ENCODE data around the gene PPFIA1.

PPFIA1 gene

DNA sequence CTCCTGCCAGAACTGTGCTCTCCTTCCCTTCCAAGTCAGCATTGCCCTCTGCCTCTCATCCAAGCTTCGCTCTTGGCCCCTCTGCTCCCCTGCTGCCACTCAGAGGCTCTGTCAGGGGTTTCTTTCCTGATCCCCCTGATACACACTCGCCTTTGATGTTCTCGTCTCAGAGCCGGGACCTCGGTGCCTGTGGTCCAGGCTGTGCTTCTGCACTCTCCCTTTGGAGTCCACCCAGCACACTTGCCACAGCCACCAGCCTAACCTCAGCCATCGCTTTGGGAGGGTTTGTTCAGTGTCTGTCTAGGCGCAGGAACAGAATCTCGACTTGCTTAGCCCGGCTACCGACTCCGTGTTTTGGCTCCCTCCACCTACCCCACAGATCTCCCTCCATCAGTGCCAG lies 29.1 kb downstream of the PPFIA1 start:
- no peak for DNase-seq

GRCh38 chr11:70301191-70301590 lies 30.7 kb downstream of the PPFIA1 start:
- DNase-seq, result no peak

DNA sequence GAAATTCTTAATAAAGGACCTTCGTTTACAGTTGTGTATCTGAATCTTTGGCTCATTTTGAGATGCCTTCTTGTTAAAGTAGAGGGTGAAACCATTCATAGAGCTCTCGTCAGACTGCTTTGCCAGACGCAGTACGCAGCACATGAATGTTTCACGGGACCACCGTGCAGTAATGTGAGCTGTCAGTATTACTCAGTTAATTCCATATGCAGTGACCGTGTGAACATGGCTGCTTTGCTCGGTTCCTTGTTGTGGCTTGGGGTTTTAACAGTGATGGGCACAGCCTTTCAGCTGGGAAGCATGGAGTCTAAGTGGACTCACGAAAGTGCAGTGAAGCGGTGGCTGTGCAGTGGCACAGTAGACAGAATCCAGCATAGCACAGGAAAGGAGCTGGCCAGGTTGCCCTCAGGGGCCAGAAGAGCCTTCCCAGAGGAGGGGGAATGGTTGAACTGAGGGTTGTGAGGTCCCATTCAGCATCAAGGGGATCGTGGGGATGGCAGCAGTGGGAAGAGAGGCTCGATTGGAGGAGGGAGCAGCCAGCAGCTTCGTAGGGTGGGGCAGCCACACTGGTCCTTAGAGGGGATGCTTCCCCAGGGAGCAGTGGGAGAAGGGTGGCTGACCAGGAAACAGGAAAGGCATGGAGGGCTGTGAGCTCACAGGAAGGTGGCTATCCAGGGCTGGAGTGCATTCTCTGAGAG lies 31.4 kb downstream of the PPFIA1 start:
- DNase-seq, result no peak

- no peak for DNase-seq
These were observed 31.9 kb downstream of the PPFIA1 start for GRCh38 chr11:70302419-70302752.

DNA sequence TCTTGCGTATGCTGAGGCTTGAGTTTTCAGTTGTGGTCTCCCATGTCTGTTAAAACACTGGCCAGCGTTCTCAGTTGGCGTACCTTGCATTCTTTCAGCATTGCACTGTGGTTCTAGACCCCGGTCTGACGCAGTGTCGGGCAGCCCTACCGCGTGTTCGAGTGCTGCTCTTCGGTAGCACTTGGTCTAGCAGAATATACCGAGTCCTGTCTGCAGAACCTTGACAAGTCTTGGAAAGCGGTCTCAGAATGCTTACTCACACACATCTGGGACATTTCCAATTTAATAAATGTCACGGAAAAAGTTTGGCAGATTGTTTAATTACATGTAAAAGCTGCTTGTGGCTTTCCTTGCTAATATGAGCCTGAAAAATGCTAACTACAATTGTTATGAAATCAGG lies 32.6 kb downstream of the PPFIA1 start:
- no peak for DNase-seq

GRCh38 chr11:70304208-70304603 lies 33.7 kb downstream of the PPFIA1 start:
- no peak for DNase-seq

DNA sequence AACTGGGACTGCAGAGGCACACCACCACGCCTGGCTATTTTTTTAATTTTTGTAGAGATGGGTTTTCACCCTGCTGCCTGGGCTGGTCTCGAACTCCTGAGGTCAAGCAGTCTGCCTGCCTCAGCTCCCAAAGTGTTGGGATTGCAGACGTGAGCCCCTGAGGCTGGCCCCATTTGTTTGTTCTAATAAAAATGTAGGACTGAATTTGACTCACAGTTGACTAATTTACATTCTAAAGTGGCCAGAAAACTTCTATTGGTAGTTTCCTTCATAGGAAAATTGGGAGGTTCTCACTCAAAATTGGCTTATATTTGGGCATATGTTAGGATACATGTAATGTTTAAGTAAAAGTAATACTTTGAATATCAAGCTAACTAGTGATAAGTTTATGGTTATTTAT lies 35.0 kb downstream of the PPFIA1 start:
- DNase-seq, result no peak

- no peak for DNase-seq
These were observed 36.1 kb downstream of the PPFIA1 start for GRCh38 chr11:70306586-70307033.

DNA sequence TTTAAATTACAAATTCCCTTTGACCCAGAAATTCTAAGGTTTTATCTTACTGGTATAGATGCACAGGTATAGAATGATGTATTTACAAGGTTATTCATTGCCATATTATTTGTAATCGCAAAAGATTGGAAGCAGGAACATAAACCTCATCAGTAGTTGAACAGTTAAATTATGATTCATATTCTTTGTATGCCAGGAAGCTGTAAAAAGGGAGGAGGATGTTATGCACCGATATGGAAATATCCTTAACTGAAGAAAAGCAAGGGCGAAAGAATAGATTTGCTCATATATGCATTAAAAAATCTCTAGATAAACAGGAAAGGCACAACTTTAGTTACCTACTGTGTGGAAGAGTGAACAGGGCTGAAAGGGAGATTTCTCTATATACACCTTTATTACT lies 36.7 kb downstream of the PPFIA1 start:
- DNase-seq, result no peak

GRCh38 chr11:70311616-70312015 lies 41.1 kb downstream of the PPFIA1 start:
- DNase-seq, result no peak

DNA sequence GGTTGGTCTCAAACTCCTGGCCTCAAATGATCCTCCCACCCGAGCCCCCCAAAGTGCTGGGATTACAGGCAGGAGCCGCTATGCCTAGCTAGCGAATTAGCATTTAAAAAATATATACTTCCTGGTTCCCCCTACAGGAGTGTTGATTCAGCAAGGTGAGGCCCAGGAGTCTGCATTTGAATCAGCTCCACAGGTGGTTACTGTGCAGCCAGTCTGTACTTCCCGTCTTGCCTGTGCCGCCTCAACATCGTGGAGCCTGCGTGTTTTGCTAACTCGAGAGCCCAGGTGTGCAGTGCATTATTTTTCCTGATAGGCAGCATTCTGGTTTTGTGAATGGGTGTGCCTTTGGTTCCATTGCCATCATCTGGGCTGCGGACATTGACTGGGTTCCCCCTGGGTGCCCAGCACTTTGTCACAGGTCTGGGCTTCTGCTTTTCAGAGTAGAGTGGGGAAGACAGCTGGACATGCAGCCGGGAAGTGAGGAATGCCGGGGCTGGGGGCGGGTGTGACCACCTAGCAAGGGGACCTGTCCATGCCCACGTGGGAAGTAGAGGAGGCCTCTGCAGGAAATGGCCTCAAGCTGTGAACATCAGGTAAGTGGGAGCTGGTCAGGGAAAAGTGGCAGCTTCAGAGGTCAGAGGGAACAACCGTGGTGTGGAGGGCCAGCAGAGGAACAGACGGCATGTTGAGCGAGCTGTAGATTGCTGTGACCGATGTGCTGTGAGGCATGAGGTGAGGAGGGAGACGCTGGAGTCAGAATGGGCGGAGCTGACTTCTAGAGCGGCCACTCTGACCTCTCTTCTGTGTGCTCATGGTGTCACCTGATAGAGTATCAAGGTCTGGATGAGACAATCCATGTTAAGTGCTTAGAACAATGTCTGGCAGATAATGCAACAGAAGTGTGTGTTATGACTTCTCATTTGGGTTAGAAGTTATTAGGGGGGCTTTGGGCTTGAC lies 42.2 kb downstream of the PPFIA1 start:
- DNase-seq, result peak; percentile 23

DNA sequence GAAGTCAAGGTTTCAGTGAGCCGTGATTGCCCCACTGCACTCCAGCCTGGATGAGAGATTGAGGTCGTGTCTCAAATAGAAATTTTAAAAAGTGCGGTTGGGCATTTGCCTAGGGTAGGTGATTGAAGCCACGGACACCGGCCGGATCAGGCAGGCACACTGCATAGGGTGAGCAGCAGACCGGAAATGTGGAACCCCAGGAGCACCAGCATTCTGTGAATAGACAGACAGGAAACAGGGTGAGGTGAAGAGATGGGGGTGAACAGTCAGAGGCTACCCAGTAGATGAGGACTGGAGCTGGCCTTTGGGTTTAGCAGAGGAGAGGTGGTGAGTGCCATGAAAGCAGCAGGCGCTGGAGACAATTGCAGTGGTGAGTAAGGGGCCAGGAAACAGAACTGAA lies 43.5 kb downstream of the PPFIA1 start:
- DNase-seq, result no peak

DNA sequence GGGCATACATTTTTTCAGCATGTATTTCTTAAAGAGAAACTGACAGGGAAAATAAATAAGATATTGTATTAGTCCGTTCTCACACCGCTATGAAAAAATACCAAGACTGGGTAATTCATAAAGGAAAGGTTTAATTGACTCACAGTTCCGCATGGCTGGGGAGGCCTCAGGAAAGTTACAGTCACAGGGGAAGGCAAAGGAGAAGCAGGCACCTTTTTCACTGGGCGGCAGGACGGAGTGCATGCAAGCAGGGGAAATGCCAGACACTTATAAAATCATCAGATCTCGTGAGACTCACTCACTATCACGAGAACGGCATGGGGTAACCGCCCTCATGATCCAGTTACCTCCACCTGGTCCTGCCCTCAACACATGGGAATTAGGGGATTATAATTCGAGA lies 44.2 kb downstream of the PPFIA1 start:
- DNase-seq, result peak; percentile 36

DNA sequence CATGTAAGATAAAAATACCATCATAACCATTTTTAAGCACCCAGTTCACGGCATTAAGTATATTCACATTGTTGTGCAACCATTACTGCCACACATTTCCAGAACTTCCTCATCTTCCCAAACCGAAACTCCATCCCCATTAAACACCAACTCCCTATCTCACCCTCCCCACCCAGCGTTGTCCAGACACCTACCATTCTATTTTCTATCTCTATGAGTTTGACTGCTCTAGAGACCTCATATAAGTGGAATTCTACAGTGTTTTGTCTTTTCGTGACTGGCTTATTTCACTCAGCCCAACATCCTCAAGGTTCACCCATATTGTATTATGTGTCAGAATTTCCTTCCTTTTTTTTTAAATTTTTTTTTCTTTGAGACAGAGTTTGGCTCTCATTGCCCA lies 45.2 kb downstream of the PPFIA1 start:
- no peak for DNase-seq

DNA sequence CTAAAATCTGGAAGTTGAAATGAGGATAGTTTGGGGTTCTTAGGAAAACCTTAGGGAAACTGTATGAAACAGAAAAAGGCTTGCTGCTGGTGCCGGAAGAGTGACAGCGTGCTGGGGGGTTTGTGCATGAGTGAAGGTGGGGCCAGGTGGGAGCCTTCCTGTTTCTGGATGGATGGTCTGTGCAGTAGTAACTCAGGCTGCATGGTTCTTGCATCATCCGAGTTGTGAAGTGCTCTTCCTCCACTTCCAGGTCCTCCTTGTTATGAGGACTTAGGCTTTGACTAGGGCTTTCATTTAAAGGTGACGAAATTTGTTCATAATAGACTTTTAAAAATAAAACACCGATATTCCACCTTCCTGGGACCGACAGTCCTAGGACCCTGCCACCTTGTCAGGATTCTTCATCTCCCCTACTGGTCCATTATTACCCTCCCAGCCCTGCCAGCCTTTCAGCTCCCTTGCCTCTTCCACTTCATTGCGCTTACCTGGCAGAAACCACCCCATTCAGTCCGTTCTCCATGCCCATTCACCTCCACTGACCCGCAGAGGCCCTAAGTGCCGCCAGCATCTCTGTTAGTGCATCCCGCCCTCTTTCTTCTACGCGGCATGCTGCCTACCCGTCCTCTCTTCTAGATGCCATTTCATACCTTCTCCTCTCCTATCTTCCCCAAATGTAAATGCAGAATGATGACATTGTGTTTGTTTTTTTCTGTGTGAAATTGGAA lies 47.3 kb downstream of the PPFIA1 start:
- DNase-seq, result no peak

GRCh38 chr11:70319396-70320076 lies 49.0 kb downstream of the PPFIA1 start:
- DNase-seq, result peak; percentile 55

DNA sequence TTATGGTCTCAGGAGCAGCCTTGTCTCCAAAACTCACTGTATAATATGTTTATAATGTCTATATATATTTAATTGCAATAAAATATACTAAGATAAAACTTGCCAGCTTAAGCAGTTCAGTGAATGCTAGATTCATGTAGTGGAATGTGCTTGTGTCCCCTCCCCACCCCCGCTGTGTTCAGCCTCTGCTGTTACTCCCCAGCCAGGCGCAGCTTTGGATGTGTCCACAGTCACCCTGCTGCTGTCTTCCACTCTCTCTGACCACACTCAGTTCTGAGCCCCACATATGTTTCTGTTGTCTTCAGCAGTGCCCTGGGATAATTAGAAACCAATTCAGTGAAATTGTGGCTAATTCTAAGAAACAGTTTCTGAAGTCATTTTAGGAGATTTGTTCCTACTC lies 52.2 kb downstream of the PPFIA1 start:
- no peak for DNase-seq

DNA sequence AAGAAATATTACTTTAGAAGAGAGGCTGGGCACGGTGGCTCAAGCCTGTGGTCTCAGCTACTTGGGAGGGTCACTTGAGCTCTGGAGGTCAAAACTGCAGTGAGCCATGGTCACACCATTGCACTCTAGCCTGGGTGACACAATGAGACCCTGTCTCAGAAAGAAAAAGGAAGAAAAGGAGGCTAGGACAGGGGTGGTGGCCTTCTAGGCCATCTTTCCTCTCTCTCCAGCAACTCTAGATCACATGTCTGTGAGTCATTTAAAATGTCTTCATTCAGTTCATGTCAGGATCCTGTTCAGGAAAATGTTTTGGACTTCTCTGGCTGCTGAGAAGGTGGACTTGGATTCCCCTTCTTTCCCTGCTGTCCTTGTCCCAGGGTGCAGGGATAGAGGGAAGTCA lies 53.3 kb downstream of the PPFIA1 start:
- DNase-seq, result no peak

GRCh38 chr11:70324376-70325115 lies 54.1 kb downstream of the PPFIA1 start:
- no peak for DNase-seq

DNA sequence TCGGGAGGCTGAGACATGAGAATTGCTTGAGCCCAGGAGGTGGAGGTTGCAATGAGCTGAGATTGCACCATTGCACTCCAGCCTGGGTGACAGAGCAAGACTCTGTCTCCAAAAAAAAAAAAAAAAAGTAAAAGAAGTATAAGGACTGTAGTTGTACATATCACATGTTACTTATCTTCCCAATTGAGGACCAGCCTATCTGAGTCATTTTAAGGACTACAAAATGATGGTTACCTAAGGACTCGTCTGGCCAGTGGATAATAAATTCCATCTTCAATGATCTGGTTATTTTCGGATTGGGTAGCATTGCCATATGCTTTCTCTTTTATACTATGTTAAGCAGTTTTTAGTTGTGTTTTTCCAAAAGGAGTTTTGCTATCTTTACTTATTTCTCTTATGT lies 55.3 kb downstream of the PPFIA1 start:
- DNase-seq, result no peak

DNA sequence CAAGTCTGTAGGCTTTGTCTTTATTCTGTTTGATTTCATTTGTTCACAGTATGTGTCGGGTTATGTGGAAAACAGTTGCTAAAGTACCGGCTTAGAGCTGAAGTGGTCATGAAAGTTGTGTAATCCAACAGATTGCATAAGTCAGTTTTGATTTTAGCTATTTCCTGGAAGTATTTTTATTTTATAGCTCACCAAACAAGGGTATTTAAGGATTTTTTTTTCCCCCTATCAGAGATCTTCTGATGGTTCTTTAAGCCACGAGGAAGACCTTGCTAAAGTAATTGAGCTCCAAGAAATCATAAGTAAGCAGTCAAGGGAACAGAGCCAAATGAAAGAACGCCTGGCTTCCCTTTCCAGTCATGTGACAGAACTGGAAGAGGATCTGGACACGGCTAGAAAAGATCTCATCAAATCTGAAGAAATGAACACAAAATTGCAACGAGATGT lies 55.9 kb downstream of the PPFIA1 start:
- DNase-seq, result no peak

GRCh38 chr11:70326833-70327232 lies 56.3 kb downstream of the PPFIA1 start:
- no peak for DNase-seq

All from hematopoietic multipotent progenitor cell treated with erythropoietin and hydrocortisone succinate and interleukin-3 and kit ligand, for 8 days (in vitro differentiated cells).